DOHH2 (cell line): ENCODE results near the gene CES3.

Experiments used
- EZH2phosphoT487 ChIP-seq: fragments of 200-600 bp; sonication (generic); IDR thresholded peaks from 2 replicates; pipeline ENCODE4 v1.6.1; 2017; ENCODE audit warnings: borderline replicate concordance, mild to moderate bottlenecking, antibody characterized with exemption, low read length, moderate library complexity, mixed read lengths
- TF ChIP-seq, protein P1 (sequence below): fragments of 200-600 bp; sonication (generic); IDR thresholded peaks from one replicate; pipeline ENCODE4 v1.5.1; 2014; ENCODE audit warnings: antibody characterized with exemption, mild to moderate bottlenecking, low read depth, low read length; ENCODE audit not compliant: poor library complexity, severe bottlenecking

DNA sequence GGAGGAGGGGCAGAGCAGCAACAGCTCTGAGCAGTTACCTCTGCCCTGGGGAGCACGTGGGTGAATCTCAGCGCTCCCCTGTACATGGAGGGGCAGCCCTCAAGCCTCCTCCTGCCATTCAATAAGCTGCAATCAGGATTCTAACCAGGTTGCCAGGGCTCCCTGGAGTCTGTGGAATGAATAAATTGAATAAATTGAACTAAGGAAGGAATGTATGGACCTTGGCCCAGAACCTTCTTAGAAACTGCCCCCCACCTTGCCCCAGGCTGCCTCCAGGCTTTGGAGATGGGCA lies 40.8 kb upstream of the CES3 start:
- TF ChIP-seq, protein P1, sequence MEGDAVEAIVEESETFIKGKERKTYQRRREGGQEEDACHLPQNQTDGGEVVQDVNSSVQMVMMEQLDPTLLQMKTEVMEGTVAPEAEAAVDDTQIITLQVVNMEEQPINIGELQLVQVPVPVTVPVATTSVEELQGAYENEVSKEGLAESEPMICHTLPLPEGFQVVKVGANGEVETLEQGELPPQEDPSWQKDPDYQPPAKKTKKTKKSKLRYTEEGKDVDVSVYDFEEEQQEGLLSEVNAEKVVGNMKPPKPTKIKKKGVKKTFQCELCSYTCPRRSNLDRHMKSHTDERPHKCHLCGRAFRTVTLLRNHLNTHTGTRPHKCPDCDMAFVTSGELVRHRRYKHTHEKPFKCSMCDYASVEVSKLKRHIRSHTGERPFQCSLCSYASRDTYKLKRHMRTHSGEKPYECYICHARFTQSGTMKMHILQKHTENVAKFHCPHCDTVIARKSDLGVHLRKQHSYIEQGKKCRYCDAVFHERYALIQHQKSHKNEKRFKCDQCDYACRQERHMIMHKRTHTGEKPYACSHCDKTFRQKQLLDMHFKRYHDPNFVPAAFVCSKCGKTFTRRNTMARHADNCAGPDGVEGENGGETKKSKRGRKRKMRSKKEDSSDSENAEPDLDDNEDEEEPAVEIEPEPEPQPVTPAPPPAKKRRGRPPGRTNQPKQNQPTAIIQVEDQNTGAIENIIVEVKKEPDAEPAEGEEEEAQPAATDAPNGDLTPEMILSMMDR, result no peak
- TF ChIP-seq EZH2phosphoT487, result no peak
